Activated CD8-positive, alpha-beta memory T cell treated with anti-CD3 and anti-CD28 coated beads for 36 hours (primary cell): Measurements from ENCODE around the gene CSNK1D. TPM values are rescaled to one million over a fixed set of nuclear protein-coding genes. Genes with fewer than 3 reads are reported as not detected.

Source experiments
- CTCF ChIA-PET: fragments of 350-600 bp; sonication (Branson Sonifier 250); formaldehyde crosslinking; loops from one replicate; lab custom pipeline; 2021; ENCODE audit warnings: antibody characterized with exemption; lab: Charles Lee
- POLR2A ChIA-PET: fragments of 350-600 bp; sonication (Branson Sonifier 250); formaldehyde crosslinking; loops from one replicate; lab custom pipeline; 2021; ENCODE audit warnings: antibody characterized with exemption; lab: Charles Lee
- total RNA-seq, 2 experiments: library from RNA; stranded (reverse); gene quantifications; one replicate each; pipeline ENCODE4 v1.2.3, GENCODE V29; 2021

The CSNK1D gene
- total RNA-seq, 2 experiments from 2014 or later, result 128 to 129 TPM

GRCh38 chr17:82300707-82301270 is 27.3 kb upstream of the CSNK1D start:
- POLR2A ChIA-PET, result interaction anchor here (2.5 to 7.6 kb wide), 3 partner anchors 8 to 21 kb away, joined by 10 to 71 read pairs (median 25); partner anchors contain the start of gene CD7
- CTCF ChIA-PET, result interaction anchor here (0.6 to 7.7 kb wide), 10 partner anchors 9 to 189 kb away, joined by 3 to 49 read pairs (median 6); partner anchors contain the start of gene CD7

GRCh38 chr17:82300228-82300627 is 26.7 kb upstream of the CSNK1D start:
- ChIA-PET CTCF (interaction anchor here (1.0 to 7.7 kb wide), 9 partner anchors 8 to 64 kb away, joined by 3 to 49 read pairs (median 11); partner anchors contain the start of genes CD7 and SECTM1), POLR2A (interaction anchor here (0.6 to 7.6 kb wide), 4 partner anchors 17 to 409 kb away, joined by 3 to 71 read pairs (median 14); partner anchors contain the start of genes ALYREF and CD7)

- ChIA-PET CTCF (interaction anchor here (1.0 to 7.7 kb wide), 6 partner anchors 7 to 59 kb away, joined by 3 to 49 read pairs (median 8); partner anchors contain the start of genes CD7 and SECTM1), POLR2A (interaction anchor here (0.6 to 4.2 kb wide), 4 partner anchors 10 to 56 kb away, joined by 3 to 32 read pairs (median 16); partner anchors contain the start of gene CD7)
Measured at GRCh38 chr17:82299452-82299851, 26.0 kb upstream of the CSNK1D start.

GRCh38 chr17:82298538-82299421 is 25.3 kb upstream of the CSNK1D start:
- CTCF ChIA-PET, result interaction anchor here (0.8 to 7.7 kb wide), 14 partner anchors 8 to 901 kb away, joined by 3 to 49 read pairs (median 4); partner anchors contain the start of genes CD7 and CSNK1D

GRCh38 chr17:82297714-82298537 is 24.4 kb upstream of the CSNK1D start:
- ChIA-PET CTCF (interaction anchor here (0.6 to 7.7 kb wide), 15 partner anchors 9 to 902 kb away, joined by 3 to 49 read pairs (median 4); partner anchors contain the start of gene CD7), POLR2A (interaction anchor here (1.0 to 3.3 kb wide), 13 partner anchors 8 to 151 kb away, joined by 3 to 32 read pairs (median 5); partner anchors contain the start of genes CD7, CSNK1D and SLC16A3)

More at GRCh38 chr17:82298538-82299421, 25.3 kb upstream of the CSNK1D start:
- POLR2A ChIA-PET, result interaction anchor here (1.0 to 4.2 kb wide), 11 partner anchors 8 to 70 kb away, joined by 3 to 32 read pairs (median 6); partner anchors contain the start of genes CD7 and SLC16A3

GRCh38 chr17:82297280-82297713 is 23.8 kb upstream of the CSNK1D start:
- POLR2A ChIA-PET, result interaction anchor here (0.6 to 3.3 kb wide), 14 partner anchors 9 to 152 kb away, joined by 3 to 32 read pairs (median 5); partner anchors contain the start of genes CD7 and CSNK1D
- CTCF ChIA-PET, result interaction anchor here (0.7 to 7.7 kb wide), 8 partner anchors 10 to 42 kb away, joined by 3 to 49 read pairs (median 3); partner anchors contain the start of gene CD7

- ChIA-PET CTCF (interaction anchor here (0.7 to 7.7 kb wide), 8 partner anchors 12 to 52 kb away, joined by 3 to 49 read pairs (median 3); partner anchors contain the start of gene CD7), POLR2A (interaction anchor here (0.6 to 3.3 kb wide), 10 partner anchors 10 to 153 kb away, joined by 3 to 32 read pairs (median 4); partner anchors contain the start of genes CD7 and CSNK1D)
Measured at GRCh38 chr17:82296511-82297279, 23.2 kb upstream of the CSNK1D start.

- ChIA-PET CTCF (interaction anchor here (1.5 kb wide), 1 partner anchor 51 kb away, joined by 3 read pairs; no protein-coding TSS in a partner anchor), POLR2A (interaction anchor here (1.0 kb wide), 1 partner anchor 11 kb away, joined by 3 read pairs; no protein-coding TSS in a partner anchor)
Measured at GRCh38 chr17:82295472-82295814, 21.9 kb upstream of the CSNK1D start.

- POLR2A ChIA-PET, result interaction anchor here (0.5 to 1.0 kb wide), 2 partner anchors 12 to 22 kb away, joined by 3 to 6 read pairs; no protein-coding TSS in a partner anchor
- CTCF ChIA-PET, result no interaction called here
Measured at GRCh38 chr17:82294064-82294773, 20.7 kb upstream of the CSNK1D start.

- ChIA-PET POLR2A (interaction anchor here (0.6 to 1.8 kb wide), 11 partner anchors 9 to 424 kb away, joined by 3 to 10 read pairs (median 3); partner anchors contain the start of genes CD7 and FN3KRP), CTCF (interaction anchor here (1.4 to 2.3 kb wide), 4 partner anchors 8 to 30 kb away, joined by 5 to 12 read pairs (median 8); no protein-coding TSS in a partner anchor)
Measured at GRCh38 chr17:82292251-82293154, 19.0 kb upstream of the CSNK1D start.

- CTCF ChIA-PET, result interaction anchor here (1.4 to 2.3 kb wide), 4 partner anchors 8 to 30 kb away, joined by 5 to 12 read pairs (median 8); no protein-coding TSS in a partner anchor
- POLR2A ChIA-PET, result interaction anchor here (0.7 to 1.8 kb wide), 8 partner anchors 8 to 307 kb away, joined by 3 to 10 read pairs (median 3); partner anchors contain the start of gene CD7
Measured at GRCh38 chr17:82291582-82292250, 18.2 kb upstream of the CSNK1D start.

GRCh38 chr17:82287868-82288801 is 14.6 kb upstream of the CSNK1D start:
- POLR2A ChIA-PET, result no interaction called here
- CTCF ChIA-PET, result interaction anchor here (0.5 kb wide), 1 partner anchor 23 kb away, joined by 3 read pairs; no protein-coding TSS in a partner anchor
